Measurements from ENCODE around the gene CDC25A. TPM values are rescaled to one million over a fixed set of nuclear protein-coding genes. Genes with fewer than 3 reads are reported as not detected.

CDC25A gene
- total and polyA plus RNA-seq, 4 donors, result 0.08 to 1.8 (median 0.54) TPM

- WGBS, 2 donors, result 0% methylated on average over 49 to 87 of the region's 87 CpGs
- ATAC-seq (ENCODE audit: low FRiP score), result peak; percentile 76
- Histone ChIP-seq H3K9me3 (ENCODE audit: control insufficient read depth, low read length) (no peaks in the 10 kb centered on the region), H3K36me3 (ENCODE audit: control insufficient read depth in 1 of 2, insufficient read depth in 2 of 2, low read length in 1 of 2) (no peaks in the 10 kb centered on the region), H3K27ac (ENCODE audit: low read depth in 1 of 2, low read length in 2 of 2) (peak overlapping the region in 1 of 2 donors; percentile 31), H3K4me1 (ENCODE audit: control insufficient read depth in 1 of 2, insufficient read depth in 2 of 2, low read length in 2 of 2) (no peaks in the 10 kb centered on the region), H3K4me3 (ENCODE audit: low read length in 2 of 2) (peak overlapping the region; percentile 7 to 45), H3K27me3 (ENCODE audit: control insufficient read depth in 1 of 2, insufficient read depth in 2 of 2, low read length in 1 of 2) (no peaks in the 10 kb centered on the region)
- intact Hi-C loops (cut with DNase I), result no loop called here
- DNase-seq, result peak; percentile 52 to 86
These were observed 495 bp downstream of the CDC25A start for GRCh38 chr3:48187579-48188265.

GRCh38 chr3:48187301-48187578, 977 bp downstream of the CDC25A start:
- intact Hi-C loops (cut with DNase I), result no loop called here
- WGBS, 2 donors, result 3 to 4% methylated on average over 8 of the region's 8 CpGs
- Histone ChIP-seq H3K27me3 (ENCODE audit: control insufficient read depth in 1 of 2, insufficient read depth in 2 of 2, low read length in 1 of 2) (no peaks in the 10 kb centered on the region), H3K9me3 (ENCODE audit: control insufficient read depth, low read length) (no peaks in the 10 kb centered on the region), H3K4me3 (ENCODE audit: low read length in 2 of 2) (peak overlapping the region in 1 of 2 donors; percentile 45), H3K36me3 (ENCODE audit: control insufficient read depth in 1 of 2, insufficient read depth in 2 of 2, low read length in 1 of 2) (no peaks in the 10 kb centered on the region), H3K27ac (ENCODE audit: low read depth in 1 of 2, low read length in 2 of 2) (no peak overlapping the region), H3K4me1 (ENCODE audit: control insufficient read depth in 1 of 2, insufficient read depth in 2 of 2, low read length in 2 of 2) (no peaks in the 10 kb centered on the region)
- ATAC-seq (ENCODE audit: low FRiP score) (peak; percentile 9), DNase-seq (no peak)

DNA sequence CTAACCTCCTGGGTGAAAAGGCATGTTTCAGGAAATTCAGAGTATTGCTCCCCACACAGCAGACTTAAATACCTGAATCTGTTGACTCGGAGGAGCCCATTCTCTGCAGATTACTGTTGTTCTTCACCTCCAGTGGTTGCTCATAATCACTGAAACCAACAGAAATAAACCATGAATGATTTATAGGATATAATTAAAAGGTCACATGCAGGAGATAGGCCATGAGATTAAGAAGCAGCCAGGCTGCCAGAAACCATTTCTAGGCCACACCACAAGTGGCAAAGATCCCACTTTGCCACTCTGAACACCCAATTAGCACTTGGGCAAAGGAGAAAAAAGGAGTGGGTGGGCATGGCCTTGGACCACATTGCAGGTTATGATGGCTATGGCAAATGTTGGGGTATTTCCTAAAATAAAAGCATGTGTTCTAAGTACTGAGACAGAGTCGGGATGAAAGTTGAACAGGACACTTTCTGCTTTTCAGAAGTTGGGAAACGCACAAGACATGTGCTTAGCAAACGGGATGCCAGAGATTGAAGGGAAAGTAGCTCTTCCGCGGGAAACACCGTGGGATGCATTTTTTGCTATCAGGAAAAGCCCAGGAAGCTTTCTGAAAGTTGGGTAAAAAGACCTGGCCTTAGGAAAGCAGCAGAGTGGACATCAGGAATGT, 1.5 kb downstream of the CDC25A start:
- DNase-seq (no peak), ATAC-seq (ENCODE audit: low FRiP score) (no peak)
- no peaks in the 10 kb centered on the region for H3K4me1 ChIP-seq (ENCODE audit: control insufficient read depth in 1 of 2, insufficient read depth in 2 of 2, low read length in 2 of 2)
- 23% methylated on average over 7 of the region's 7 CpGs for WGBS, 2 donors
- no peaks in the 10 kb centered on the region for H3K9me3 ChIP-seq (ENCODE audit: control insufficient read depth, low read length)
- no peak overlapping the region for H3K4me3 ChIP-seq (ENCODE audit: low read length in 2 of 2)
- H3K36me3 ChIP-seq (ENCODE audit: control insufficient read depth in 1 of 2, insufficient read depth in 2 of 2, low read length in 1 of 2), result peaks cover 0 to 4% of the 10 kb centered on the region in 2 donors
- no peaks in the 10 kb centered on the region for H3K27me3 ChIP-seq (ENCODE audit: control insufficient read depth in 1 of 2, insufficient read depth in 2 of 2, low read length in 1 of 2)
- intact Hi-C loops (cut with DNase I), result no loop called here
- H3K27ac ChIP-seq (ENCODE audit: low read depth in 1 of 2, low read length in 2 of 2), result no peak overlapping the region

DNA sequence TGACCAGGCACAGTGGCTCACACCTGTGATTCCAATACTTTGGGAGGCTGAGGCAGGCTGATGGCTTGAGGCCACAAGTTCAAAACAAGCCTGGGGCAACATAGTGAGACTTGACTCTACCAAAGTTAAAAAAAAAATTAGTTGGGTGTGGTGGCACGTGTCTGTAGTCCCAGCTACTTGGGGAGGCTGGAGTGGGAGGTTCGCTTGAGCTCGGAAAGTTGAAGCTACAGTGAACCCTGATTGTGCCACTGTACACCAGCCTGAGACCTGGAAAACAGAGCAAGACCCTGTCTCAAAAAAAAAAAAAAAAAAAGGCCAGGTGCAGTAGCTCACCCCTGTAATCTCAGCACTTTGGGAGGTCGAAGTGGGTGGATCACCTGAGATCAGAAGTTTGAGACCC, 3.1 kb downstream of the CDC25A start:
- Histone ChIP-seq H3K4me3 (ENCODE audit: low read length in 2 of 2) (no peak overlapping the region), H3K27ac (ENCODE audit: low read depth in 1 of 2, low read length in 2 of 2) (no peak overlapping the region), H3K27me3 (ENCODE audit: control insufficient read depth in 1 of 2, insufficient read depth in 2 of 2, low read length in 1 of 2) (no peaks in the 10 kb centered on the region), H3K9me3 (ENCODE audit: control insufficient read depth, low read length) (no peaks in the 10 kb centered on the region), H3K36me3 (ENCODE audit: control insufficient read depth in 1 of 2, insufficient read depth in 2 of 2, low read length in 1 of 2) (peaks cover 0 to 4% of the 10 kb centered on the region in 2 donors), H3K4me1 (ENCODE audit: control insufficient read depth in 1 of 2, insufficient read depth in 2 of 2, low read length in 2 of 2) (no peaks in the 10 kb centered on the region)
- ATAC-seq (ENCODE audit: low FRiP score) (no peak), DNase-seq (no peak)
- WGBS, 2 donors, result 90% methylated on average over 4 of the region's 4 CpGs
- intact Hi-C loops (cut with DNase I), result no loop called here

- Histone ChIP-seq H3K9me3 (ENCODE audit: control insufficient read depth, low read length) (no peaks in the 10 kb centered on the region), H3K4me3 (ENCODE audit: low read length in 2 of 2) (no peak overlapping the region), H3K27ac (ENCODE audit: low read depth in 1 of 2, low read length in 2 of 2) (no peak overlapping the region), H3K36me3 (ENCODE audit: control insufficient read depth in 1 of 2, insufficient read depth in 2 of 2, low read length in 1 of 2) (peaks cover 0 to 4% of the 10 kb centered on the region in 2 donors), H3K27me3 (ENCODE audit: control insufficient read depth in 1 of 2, insufficient read depth in 2 of 2, low read length in 1 of 2) (no peaks in the 10 kb centered on the region), H3K4me1 (ENCODE audit: control insufficient read depth in 1 of 2, insufficient read depth in 2 of 2, low read length in 2 of 2) (no peaks in the 10 kb centered on the region)
- ATAC-seq (ENCODE audit: low FRiP score) (no peak), DNase-seq (no peak)
- WGBS, 2 donors, result 86 to 91% methylated on average over 2 of the region's 2 CpGs
- intact Hi-C loops (cut with DNase I), result no loop called here
These were observed 3.9 kb downstream of the CDC25A start for GRCh38 chr3:48184299-48184698.

GRCh38 chr3:48180531-48181253, 7.5 kb downstream of the CDC25A start:
- no peak for ATAC-seq (ENCODE audit: low FRiP score)
- no peaks in the 10 kb centered on the region for H3K27me3 ChIP-seq (ENCODE audit: control insufficient read depth in 1 of 2, insufficient read depth in 2 of 2, low read length in 1 of 2)
- no peak for DNase-seq
- H3K9me3 ChIP-seq (ENCODE audit: control insufficient read depth, low read length), result no peaks in the 10 kb centered on the region
- 90 to 91% methylated on average over 5 of the region's 5 CpGs for WGBS, 2 donors
- H3K27ac ChIP-seq (ENCODE audit: low read depth in 1 of 2, low read length in 2 of 2), result no peak overlapping the region
- peaks cover 0 to 4% of the 10 kb centered on the region in 2 donors for H3K36me3 ChIP-seq (ENCODE audit: control insufficient read depth in 1 of 2, insufficient read depth in 2 of 2, low read length in 1 of 2)
- no peak overlapping the region for H3K4me3 ChIP-seq (ENCODE audit: low read length in 2 of 2)
- H3K4me1 ChIP-seq (ENCODE audit: control insufficient read depth in 1 of 2, insufficient read depth in 2 of 2, low read length in 2 of 2), result no peaks in the 10 kb centered on the region
- intact Hi-C loops (cut with DNase I), result no loop called here

DNA sequence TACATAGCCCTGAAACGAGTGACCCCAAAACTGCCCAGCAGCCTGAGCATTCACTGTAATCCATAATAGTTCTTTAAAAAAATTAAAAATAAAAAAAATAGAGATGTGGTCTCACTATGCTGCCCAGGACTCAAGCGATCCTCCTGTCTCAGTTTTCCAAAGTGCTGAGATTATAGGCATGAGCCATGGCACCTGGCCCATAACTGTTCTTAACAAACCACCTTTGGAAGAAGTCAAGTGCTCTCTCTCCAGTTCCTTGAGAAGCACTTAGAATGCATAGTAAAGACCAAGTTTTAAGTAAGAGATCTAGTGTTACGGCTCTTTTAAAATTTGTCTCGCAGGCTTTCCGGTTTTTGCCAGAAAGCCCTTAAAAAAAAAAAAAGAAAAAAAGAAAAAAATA, 8.2 kb downstream of the CDC25A start:
- ATAC-seq (ENCODE audit: low FRiP score) (no peak), DNase-seq (no peak)
- WGBS, 2 donors, result 94 to 95% methylated on average over 5 of the region's 5 CpGs
- intact Hi-C loops (cut with DNase I), result no loop called here
- Histone ChIP-seq H3K27me3 (ENCODE audit: control insufficient read depth in 1 of 2, insufficient read depth in 2 of 2, low read length in 1 of 2) (no peaks in the 10 kb centered on the region), H3K4me3 (ENCODE audit: low read length in 2 of 2) (no peak overlapping the region), H3K4me1 (ENCODE audit: control insufficient read depth in 1 of 2, insufficient read depth in 2 of 2, low read length in 2 of 2) (no peaks in the 10 kb centered on the region), H3K27ac (ENCODE audit: low read depth in 1 of 2, low read length in 2 of 2) (no peak overlapping the region), H3K9me3 (ENCODE audit: control insufficient read depth, low read length) (no peaks in the 10 kb centered on the region), H3K36me3 (ENCODE audit: control insufficient read depth in 1 of 2, insufficient read depth in 2 of 2, low read length in 1 of 2) (peaks cover 0 to 4% of the 10 kb centered on the region in 2 donors)

GRCh38 chr3:48178072-48178471, 10.1 kb downstream of the CDC25A start:
- H3K9me3 ChIP-seq (ENCODE audit: control insufficient read depth, low read length), result no peaks in the 10 kb centered on the region
- H3K27me3 ChIP-seq (ENCODE audit: control insufficient read depth in 1 of 2, insufficient read depth in 2 of 2, low read length in 1 of 2), result no peaks in the 10 kb centered on the region
- H3K4me3 ChIP-seq (ENCODE audit: low read length in 2 of 2), result no peak overlapping the region
- H3K27ac ChIP-seq (ENCODE audit: low read depth in 1 of 2, low read length in 2 of 2), result no peak overlapping the region
- no peaks in the 10 kb centered on the region for H3K4me1 ChIP-seq (ENCODE audit: control insufficient read depth in 1 of 2, insufficient read depth in 2 of 2, low read length in 2 of 2)
- 91 to 92% methylated on average over 2 of the region's 2 CpGs for WGBS, 2 donors
- no peak for DNase-seq
- H3K36me3 ChIP-seq (ENCODE audit: control insufficient read depth in 1 of 2, insufficient read depth in 2 of 2, low read length in 1 of 2), result peaks cover 0 to 4% of the 10 kb centered on the region in 2 donors
- intact Hi-C loops (cut with DNase I), result no loop called here
- ATAC-seq (ENCODE audit: low FRiP score), result no peak
